ENCODE measurements around the gene LEO1.

LEO1 gene

DNA sequence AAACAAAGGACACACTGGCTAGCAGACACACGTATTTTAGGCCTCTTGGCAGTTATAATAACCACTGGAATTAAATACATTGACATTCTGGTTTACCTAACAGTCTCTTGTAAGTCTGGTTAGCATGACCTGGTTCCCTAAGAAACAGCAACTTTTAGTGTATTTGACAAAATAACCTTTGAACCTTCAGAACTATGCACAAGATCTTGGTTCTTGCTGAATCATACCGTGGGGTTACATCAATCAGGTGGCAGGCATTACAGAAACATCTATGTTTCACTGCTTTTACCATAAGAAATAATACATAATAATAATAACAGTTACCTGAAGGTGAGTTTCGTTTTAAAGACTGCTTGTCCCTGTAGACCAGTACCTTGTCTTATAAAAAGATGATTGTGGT, 18.8 kb downstream of the LEO1 start:
- FAIRE-seq, result no peak
- TF ChIP-seq, protein P1, sequence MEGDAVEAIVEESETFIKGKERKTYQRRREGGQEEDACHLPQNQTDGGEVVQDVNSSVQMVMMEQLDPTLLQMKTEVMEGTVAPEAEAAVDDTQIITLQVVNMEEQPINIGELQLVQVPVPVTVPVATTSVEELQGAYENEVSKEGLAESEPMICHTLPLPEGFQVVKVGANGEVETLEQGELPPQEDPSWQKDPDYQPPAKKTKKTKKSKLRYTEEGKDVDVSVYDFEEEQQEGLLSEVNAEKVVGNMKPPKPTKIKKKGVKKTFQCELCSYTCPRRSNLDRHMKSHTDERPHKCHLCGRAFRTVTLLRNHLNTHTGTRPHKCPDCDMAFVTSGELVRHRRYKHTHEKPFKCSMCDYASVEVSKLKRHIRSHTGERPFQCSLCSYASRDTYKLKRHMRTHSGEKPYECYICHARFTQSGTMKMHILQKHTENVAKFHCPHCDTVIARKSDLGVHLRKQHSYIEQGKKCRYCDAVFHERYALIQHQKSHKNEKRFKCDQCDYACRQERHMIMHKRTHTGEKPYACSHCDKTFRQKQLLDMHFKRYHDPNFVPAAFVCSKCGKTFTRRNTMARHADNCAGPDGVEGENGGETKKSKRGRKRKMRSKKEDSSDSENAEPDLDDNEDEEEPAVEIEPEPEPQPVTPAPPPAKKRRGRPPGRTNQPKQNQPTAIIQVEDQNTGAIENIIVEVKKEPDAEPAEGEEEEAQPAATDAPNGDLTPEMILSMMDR (IDR thresholded peaks at IDR 0.05; ENCODE audit: insufficient read depth, missing control alignments), result no peak
- DNase-seq (ENCODE audit: insufficient read length, low spot score), result no peak

DNA sequence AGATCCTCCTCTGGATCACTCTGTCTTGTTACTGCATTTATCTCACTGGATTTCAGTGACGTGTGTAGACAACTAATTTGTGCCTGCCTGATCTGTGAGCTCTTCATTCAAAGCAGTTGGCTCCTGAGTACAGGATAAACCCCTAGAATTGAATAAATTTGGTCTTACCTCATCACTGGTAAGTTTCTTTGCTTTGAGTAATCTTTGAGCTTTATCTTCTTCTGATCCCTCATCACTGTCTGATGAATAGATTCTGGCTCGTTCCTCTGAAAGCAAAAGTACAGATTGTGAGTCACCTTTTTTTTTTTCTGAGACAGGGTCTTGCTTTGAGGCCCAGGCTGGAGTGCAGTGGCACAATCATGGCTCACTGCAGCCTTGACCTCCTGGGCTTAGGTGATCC, 24.5 kb downstream of the LEO1 start:
- TF ChIP-seq, protein P1 (IDR thresholded peaks at IDR 0.05; ENCODE audit: insufficient read depth, missing control alignments), result no peak
- FAIRE-seq (no peak), DNase-seq (ENCODE audit: insufficient read length, low spot score) (no peak)

DNA sequence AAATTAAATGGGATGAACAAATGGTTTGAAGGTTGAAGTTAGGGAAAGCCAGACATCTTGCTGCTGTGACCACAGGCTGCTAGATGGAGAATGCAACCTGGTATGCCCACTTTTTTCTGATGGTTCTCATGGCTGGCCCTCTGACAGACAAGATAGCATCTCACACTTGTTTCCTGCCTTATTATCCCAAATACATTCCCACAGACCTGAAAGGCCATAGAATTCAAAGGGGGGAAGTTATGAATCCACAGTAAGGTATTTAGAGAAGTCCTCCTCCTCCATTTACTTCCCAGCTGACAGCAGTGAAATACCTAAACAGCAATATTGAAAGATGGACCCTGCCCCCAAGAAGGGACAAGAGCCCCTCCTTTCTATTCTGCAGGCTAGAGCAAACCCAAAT, 32.4 kb downstream of the LEO1 start:
- FAIRE-seq, result no peak
- TF ChIP-seq, protein P1 (IDR thresholded peaks at IDR 0.05; ENCODE audit: insufficient read depth, missing control alignments), result no peak
- DNase-seq (ENCODE audit: insufficient read length, low spot score), result no peak

DNA sequence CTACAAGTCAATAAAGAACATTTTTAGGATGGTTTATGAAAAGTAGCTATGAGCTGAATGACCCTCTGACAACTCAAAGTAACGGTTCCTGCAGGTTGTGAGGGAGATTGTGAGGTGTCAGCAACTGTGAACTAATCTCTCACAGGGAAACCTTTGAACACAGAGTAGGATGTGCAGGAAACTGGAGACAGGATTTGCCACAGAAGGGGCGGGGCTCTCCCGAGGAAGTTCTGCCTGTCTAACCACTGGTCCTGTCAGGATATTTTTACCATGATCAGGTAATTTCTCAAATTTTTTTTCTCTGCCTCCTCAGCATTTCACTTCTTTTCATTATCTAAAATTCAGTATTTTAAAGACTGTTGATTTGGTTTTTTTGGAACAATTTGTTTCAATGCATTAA, 33.3 kb downstream of the LEO1 start:
- no peak for DNase-seq (ENCODE audit: insufficient read length, low spot score)
- TF ChIP-seq, protein P1 (IDR thresholded peaks at IDR 0.05; ENCODE audit: insufficient read depth, missing control alignments), result no peak
- no peak for FAIRE-seq

DNA sequence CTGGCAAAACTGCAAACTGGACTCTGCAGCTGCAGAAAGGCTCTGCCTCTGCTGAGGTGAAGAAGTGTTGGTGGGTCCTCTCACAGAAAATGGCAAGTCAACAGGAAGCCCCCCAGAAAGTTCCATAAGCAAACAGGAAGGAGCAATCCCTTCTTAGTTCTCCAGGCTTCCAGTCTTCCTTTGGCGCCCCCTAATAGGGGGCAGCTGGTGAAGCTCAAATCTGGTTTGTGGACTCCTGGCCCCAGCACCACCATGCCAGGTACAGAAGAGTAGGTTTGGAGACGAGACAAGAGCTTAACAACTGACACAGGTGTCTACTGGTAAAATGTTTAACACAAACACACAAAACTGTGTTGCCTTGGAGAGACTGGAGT, 35.5 kb downstream of the LEO1 start:
- no peak for FAIRE-seq
- TF ChIP-seq, protein P1 (IDR thresholded peaks at IDR 0.05; ENCODE audit: insufficient read depth, missing control alignments), result no peak
- no peak for DNase-seq (ENCODE audit: insufficient read length, low spot score)

DNA sequence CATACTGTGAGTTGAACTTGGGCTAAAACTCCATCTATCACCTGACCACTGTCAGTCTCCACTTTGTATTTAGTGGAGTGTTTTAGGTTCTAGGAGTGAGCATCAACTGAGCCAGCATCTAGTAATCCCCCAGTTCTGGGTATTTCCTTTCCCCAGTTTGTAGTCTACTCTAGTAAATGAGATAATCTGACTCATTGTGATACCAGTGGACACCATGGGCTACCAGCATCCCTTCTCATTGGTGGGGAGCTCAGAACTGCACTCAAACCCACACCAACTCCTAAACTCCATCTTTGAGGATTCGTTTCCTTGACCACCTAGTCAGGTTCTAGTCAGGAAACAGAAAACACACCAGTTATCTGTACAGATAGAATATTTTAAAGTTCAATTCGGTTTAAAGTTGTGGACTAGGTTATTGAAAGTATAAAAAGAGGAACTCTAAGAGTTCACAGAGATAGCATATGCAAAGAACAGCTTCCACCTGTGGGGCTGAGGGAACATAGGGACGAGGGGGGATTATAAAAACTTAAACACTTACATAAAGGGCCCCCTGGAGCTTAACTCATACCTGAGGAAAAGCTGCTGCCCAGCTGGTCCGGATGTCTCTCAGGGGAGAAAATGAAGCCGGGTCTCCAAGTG, 36.0 kb downstream of the LEO1 start:
- DNase-seq (ENCODE audit: insufficient read length, low spot score) (no peak), FAIRE-seq (no peak)
- TF ChIP-seq, protein P1 (IDR thresholded peaks at IDR 0.05; ENCODE audit: insufficient read depth, missing control alignments), result no peak

DNA sequence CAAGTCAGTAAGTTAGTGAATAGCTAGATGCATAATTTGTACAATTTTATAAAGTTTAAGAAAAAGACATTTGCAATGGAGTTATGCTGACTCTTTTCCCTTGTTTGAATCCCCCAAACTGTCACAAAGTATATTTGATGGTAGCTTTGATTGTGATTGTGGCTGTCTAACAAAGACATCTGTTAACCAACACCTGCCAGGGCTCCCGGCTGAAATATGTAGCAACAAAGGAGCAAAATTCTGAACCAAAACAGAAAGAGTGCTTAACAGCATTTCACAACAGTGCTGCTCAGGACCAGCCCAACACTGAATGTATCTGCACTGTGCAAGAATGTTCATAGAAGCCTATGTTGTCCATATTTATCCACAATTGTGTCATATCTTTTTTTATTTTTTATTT, 39.4 kb downstream of the LEO1 start:
- FAIRE-seq, result no peak
- TF ChIP-seq, protein P1 (IDR thresholded peaks at IDR 0.05; ENCODE audit: insufficient read depth, missing control alignments), result no peak
- no peak for DNase-seq (ENCODE audit: insufficient read length, low spot score)
